ENCODE measurements around the gene PMEPA1.

DNA sequence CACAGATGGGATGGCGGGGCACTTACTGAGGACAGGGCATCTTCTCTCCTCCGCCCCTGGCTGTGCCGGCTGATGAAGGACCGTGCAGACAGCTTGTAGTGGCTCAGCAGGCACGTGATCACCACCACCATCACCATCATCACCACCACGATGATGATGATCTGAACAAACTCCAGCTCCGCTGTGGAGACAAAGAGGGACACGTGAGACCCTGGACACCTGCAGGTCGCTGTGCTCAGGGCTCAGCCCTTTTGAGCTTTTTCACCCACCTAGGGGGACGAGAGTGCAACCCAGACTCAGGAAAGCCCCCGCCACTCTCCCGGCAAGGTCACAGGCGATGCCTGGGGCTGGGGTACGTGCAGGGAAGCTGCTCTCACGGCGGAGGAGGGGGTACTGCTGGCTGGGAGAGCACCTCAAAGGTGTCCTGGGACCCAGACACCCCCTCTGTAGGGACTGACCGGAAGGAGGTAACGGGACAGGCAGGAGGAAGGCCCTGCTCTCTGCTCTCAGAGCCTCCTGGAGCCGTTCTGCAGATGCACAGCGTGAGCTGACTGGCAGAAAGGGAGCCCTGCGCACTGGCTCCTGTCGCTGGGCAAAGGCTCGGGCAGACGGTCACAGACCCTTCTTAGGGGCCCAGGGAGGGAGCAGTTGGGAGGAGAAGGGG is 50.2 kb downstream of the PMEPA1 start:
- TF ChIP-seq POLR2A (IDR thresholded peaks at IDR 0.05; ENCODE audit: low read length) = no peak
- no peak for TF ChIP-seq GATA1 (IDR thresholded peaks at IDR 0.05; ENCODE audit: low read depth, low read length)

All from erythroblast (primary cell).